ENCODE data around the gene OSM. TPM values are rescaled to one million over a fixed set of nuclear protein-coding genes. Genes with fewer than 3 reads are reported as not detected.

Gene OSM
- total and polyA plus RNA-seq, 2 donors (not counting 3 experiments of a cell fraction or from before 2014, with no cell fraction given), result not detected

GRCh38 chr22:30306627-30307011, 40.0 kb upstream of the OSM start:
- BruUV-seq (replicated peaks), result no TSS peak
- no peak for FAIRE-seq
- Histone ChIP-seq H3K9me3 (replicated peaks; ENCODE audit: control insufficient read depth, insufficient read depth, low read length) (no peaks in the 10 kb centered on the region), H3K36me3 (ENCODE audit: control insufficient read depth in 2 of 2, extremely low read depth in 1 of 2, insufficient read depth in 2 of 2, low read length in 2 of 2) (no peaks in the 10 kb centered on the region), H2AFZ (ENCODE audit: low read depth, low read length) (no peak overlapping the region), H3K4me2 (ENCODE audit: insufficient read depth, low read length) (no peak overlapping the region), H3K9ac (replicated peaks; ENCODE audit: extremely low read depth, insufficient read depth, low read length) (no peak overlapping the region), H3K79me2 (ENCODE audit: control insufficient read depth, insufficient read depth, low read length) (no peaks in the 10 kb centered on the region), H3K27ac (ENCODE audit: insufficient read depth, low read depth, low read length) (no peak overlapping the region), H3K27me3 (ENCODE audit: control insufficient read depth in 2 of 2, insufficient read depth in 2 of 2, low read length in 2 of 2) (no peaks in the 10 kb centered on the region), H3K4me1 (ENCODE audit: control insufficient read depth, extremely low read depth, insufficient read depth, low read length) (peaks cover 34% of the 10 kb centered on the region), H3K4me3 (replicated peaks in 1 of 3; ENCODE audit: insufficient read depth in 1 of 3, low read depth in 1 of 3, low read length in 3 of 3) (no peak overlapping the region), H3K9me1 (replicated peaks; ENCODE audit: control insufficient read depth, extremely low read depth, insufficient read depth, low read length) (no peaks in the 10 kb centered on the region), H4K20me1 (replicated peaks; ENCODE audit: control insufficient read depth, extremely low read depth, insufficient read depth, low read length) (no peaks in the 10 kb centered on the region)
- dilution Hi-C loops (cut with MboI; ENCODE audit: extremely low pct_ligation_motif_present, low sequenced_read_pairs), result no loop called here
- no peak for DNase-seq (ENCODE audit: low read depth, low spot score)
- intact Hi-C loops (cut with micrococcal nuclease), result no loop called here
- ChIA-PET POLR2A (no interaction called here), CTCF (no interaction called here)
- TF ChIP-seq EZH2 (IDR thresholded peaks at IDR 0.05; ENCODE audit: borderline replicate concordance, low read depth, low read length, severe bottlenecking) (no peak), GATA2 (IDR thresholded peaks at IDR 0.05; ENCODE audit: insufficient read depth, insufficient read length, low read depth, low read length) (no peak), MYC (IDR thresholded peaks at IDR 0.05; ENCODE audit: low read depth, low read length) (no peak), MAX (IDR thresholded peaks at IDR 0.05; ENCODE audit: insufficient read depth, insufficient read length) (no peak), JUN (IDR thresholded peaks at IDR 0.05; ENCODE audit: borderline replicate concordance, insufficient read depth, insufficient read length, low read depth) (no peak), POLR2A (IDR thresholded peaks at IDR 0.05; ENCODE audit: low read depth, low read length) (no peak), POLR2AphosphoS5 (IDR thresholded peaks at IDR 0.05; ENCODE audit: insufficient read depth, low read depth, low read length) (no peak), FOS (IDR thresholded peaks at IDR 0.05; ENCODE audit: borderline replicate concordance, insufficient read depth, low read length) (no peak)
- TF ChIP-seq, protein P1, sequence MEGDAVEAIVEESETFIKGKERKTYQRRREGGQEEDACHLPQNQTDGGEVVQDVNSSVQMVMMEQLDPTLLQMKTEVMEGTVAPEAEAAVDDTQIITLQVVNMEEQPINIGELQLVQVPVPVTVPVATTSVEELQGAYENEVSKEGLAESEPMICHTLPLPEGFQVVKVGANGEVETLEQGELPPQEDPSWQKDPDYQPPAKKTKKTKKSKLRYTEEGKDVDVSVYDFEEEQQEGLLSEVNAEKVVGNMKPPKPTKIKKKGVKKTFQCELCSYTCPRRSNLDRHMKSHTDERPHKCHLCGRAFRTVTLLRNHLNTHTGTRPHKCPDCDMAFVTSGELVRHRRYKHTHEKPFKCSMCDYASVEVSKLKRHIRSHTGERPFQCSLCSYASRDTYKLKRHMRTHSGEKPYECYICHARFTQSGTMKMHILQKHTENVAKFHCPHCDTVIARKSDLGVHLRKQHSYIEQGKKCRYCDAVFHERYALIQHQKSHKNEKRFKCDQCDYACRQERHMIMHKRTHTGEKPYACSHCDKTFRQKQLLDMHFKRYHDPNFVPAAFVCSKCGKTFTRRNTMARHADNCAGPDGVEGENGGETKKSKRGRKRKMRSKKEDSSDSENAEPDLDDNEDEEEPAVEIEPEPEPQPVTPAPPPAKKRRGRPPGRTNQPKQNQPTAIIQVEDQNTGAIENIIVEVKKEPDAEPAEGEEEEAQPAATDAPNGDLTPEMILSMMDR (IDR thresholded peaks at IDR 0.05; ENCODE audit: extremely low read depth in 1 of 2, insufficient read depth in 1 of 2, low read depth in 1 of 2, low read length in 2 of 2), result no peak

Data from endothelial cell of umbilical vein (primary cell).